ENCODE results near the gene MPRIP.
A peak's percentile ranks its signal among the peaks of the same experiment; 100 is the strongest.

Gene MPRIP

DNA sequence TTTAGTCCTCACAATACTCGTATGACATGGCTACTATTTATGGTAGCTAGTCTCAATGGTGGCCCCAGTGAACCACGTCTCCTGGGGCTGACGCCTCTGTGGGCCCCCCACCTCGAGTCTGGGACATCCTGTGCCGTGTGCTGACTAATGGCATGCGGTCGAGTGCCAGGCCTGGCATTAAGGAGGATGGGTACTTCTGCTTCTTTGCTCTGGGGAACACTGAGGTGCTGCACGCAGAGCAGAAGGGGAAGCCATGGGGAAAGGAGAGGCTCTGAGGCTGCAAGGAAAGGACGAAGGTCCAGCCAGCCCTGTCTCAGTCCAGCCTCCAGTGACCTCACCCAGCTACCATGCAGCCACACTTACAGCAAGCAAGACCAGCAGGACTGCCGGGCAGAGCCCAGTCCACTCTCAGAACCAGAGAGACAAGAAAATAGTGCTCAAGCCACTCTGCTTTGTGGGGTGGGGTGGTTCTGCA is 5.7 kb upstream of the MPRIP start:
- TF ChIP-seq CTCF (IDR thresholded peaks at IDR 0.05; ENCODE audit: control insufficient read depth, extremely low read depth, insufficient read depth), result no peak
- no peak overlapping the region for H3K4me3 ChIP-seq (ENCODE audit: low read depth, low read length)
- DNase-seq (ENCODE audit: low read depth), result no peak

DNA sequence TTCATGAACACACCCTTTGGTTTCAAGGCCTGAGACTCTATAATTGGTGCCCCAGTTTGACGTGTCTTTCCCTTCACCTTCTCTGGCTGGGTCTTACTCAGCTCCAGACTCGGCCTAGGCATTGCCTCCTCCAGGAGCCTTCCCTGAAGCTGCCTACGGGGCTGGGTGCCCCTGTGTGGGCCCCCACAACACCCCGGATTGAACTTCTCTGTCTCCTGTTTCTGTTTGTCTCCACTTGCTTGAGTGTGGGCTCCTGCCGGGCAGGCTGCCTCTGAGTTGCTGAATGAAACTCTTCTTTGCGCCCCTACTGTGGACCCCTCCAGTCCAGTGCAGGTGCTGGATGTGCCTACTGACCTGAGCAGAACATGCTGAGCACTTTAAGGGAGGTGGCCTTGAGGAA is 2.3 kb upstream of the MPRIP start:
- TF ChIP-seq CTCF (IDR thresholded peaks at IDR 0.05; ENCODE audit: control insufficient read depth, extremely low read depth, insufficient read depth), result no peak
- no peak overlapping the region for H3K4me3 ChIP-seq (ENCODE audit: low read depth, low read length)

DNA sequence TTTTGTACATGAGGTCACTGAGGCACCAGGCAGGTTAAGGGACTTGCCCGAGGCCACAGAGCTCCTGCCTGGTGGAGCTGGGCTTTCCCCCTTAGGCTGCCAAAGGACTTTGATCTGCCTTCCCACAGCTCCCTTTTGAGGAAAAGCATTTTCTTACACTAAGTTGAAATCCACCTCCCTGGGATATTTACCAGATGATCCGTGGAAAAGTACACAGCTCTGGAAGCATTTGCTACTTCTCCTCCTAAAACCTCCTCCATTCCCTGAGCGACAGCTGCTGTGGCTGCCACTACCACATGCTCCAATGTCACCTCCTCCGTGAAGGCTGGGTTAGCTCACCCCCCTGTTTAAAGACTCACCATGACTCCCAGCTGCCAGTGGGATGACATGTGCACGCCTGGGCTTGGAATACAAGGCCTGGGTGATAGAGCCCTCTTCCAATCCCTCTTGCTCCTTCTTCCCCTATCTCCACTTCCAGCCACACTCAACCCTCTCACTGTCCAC is 1.2 kb upstream of the MPRIP start:
- DNase-seq (ENCODE audit: low read depth), result no peak
- TF ChIP-seq CTCF (IDR thresholded peaks at IDR 0.05; ENCODE audit: control insufficient read depth, extremely low read depth, insufficient read depth), result no peak
- no peak overlapping the region; the same call in 1 of the 2 replicates for H3K4me3 ChIP-seq (ENCODE audit: low read depth, low read length)

More for the DNA sequence above, 2.3 kb upstream of the MPRIP start:
- no peak for DNase-seq (ENCODE audit: low read depth)

DNA sequence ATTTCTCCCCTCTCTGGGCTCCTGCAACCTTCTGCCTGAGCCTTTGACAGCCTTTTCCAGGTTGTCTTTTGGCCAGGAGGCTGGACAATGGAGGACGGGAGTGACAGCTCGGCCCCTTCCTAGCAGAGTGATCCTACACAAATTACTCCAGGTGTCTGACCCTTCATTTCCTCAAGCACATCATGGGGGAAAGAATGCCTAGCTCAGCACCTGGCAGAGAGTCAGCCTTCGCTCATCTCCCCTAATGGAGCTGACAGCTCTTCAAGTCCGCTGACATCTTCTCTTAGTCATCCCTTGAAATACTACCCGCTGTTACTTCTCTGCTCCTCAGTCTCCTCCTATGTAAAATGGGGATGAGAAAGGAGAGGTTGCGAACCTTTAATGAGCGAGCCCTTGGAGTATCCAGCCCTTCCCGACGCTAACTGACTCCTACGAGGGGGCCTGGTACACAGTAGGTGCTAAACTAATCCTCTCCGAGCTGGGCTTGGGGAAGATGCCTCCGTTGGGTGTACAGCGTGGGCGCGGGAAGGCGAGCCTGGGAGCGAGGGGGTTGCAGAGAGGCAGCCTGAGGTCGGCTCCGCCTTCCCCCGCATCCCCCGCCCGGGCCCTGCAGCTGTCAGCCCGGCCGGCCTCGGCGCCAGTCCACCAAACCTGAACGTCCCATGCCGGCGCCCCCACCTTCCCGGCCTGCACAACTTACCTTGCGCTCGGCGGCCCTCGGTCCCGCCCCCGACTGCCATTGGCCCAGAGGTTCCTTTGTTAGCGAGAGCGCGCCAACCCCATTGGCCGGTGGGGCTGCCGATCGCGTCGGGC is 480 bp upstream of the MPRIP start:
- no peak for TF ChIP-seq CTCF (IDR thresholded peaks at IDR 0.05; ENCODE audit: control insufficient read depth, extremely low read depth, insufficient read depth)
- peak; percentile 90 for DNase-seq (ENCODE audit: low read depth)

GRCh38 chr17:17042851-17043460 is 699 bp downstream of the MPRIP start:
- no peak for TF ChIP-seq CTCF (IDR thresholded peaks at IDR 0.05; ENCODE audit: control insufficient read depth, extremely low read depth, insufficient read depth)
- H3K4me3 ChIP-seq (ENCODE audit: low read depth, low read length), result peak overlapping the region; percentile 97
- DNase-seq (ENCODE audit: low read depth), result no peak

More for the DNA sequence above, 480 bp upstream of the MPRIP start:
- peak overlapping the region; percentile 58 for H3K4me3 ChIP-seq (ENCODE audit: low read depth, low read length)

GRCh38 chr17:17043461-17044271 is 1.4 kb downstream of the MPRIP start:
- DNase-seq (ENCODE audit: low read depth), result no peak
- no peak for TF ChIP-seq CTCF (IDR thresholded peaks at IDR 0.05; ENCODE audit: control insufficient read depth, extremely low read depth, insufficient read depth)
- peak overlapping the region; percentile 97 for H3K4me3 ChIP-seq (ENCODE audit: low read depth, low read length)

Data from LNCaP clone FGC (cell line).